GM13976 (cell line): ENCODE measurements around the gene NOL11.
"Not testable (repeated sequence)": the region's sequence is repeated elsewhere in the genome, so short reads cannot be mapped to it uniquely, and the experiment has no call there.

Experiments
- DNase-seq: peaks from one replicate; pipeline ENCODE4 v3.0.0; 2012; ENCODE audit warnings: low spot score
- in situ Hi-C: fragments of 300-500 bp; cut with MboI; formaldehyde crosslinking; loops from one replicate; pipeline ENCODE4 v1.12.0; 2022; ENCODE audit warnings: low sequenced_read_pairs, mixed read lengths, inconsistent platforms; ENCODE audit not compliant: unreplicated experiment
- TF ChIP-seq, protein P1 (sequence below): IDR thresholded peaks from 2 replicates; pipeline ENCODE4 v1.5.1; 2012; ENCODE audit warnings: borderline replicate concordance, mild to moderate bottlenecking; ENCODE audit not compliant: insufficient read depth; ENCODE audit errors: extremely low read depth, missing control alignments, control extremely low read depth

Gene NOL11

DNA sequence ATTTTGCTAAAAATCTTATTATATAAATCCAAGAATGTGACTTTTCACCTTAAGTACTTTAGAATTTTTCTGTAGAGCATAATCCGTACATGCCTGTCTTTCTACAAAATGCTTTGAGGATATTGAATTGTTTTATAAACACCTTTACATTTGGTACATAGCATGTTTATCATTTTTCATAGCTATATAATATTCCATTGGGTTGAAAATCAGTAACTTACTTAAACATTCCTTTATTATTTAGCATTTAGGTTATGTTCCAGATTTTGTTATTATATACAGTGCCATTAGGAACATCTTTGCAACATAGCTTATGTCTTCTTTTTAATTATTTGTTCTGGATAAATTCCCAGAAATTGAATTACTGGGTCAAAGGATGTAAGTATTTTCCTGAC, 17.0 kb upstream of the NOL11 start:
- no peak for DNase-seq
- in situ Hi-C loops: no loop called here
- TF ChIP-seq, protein P1, sequence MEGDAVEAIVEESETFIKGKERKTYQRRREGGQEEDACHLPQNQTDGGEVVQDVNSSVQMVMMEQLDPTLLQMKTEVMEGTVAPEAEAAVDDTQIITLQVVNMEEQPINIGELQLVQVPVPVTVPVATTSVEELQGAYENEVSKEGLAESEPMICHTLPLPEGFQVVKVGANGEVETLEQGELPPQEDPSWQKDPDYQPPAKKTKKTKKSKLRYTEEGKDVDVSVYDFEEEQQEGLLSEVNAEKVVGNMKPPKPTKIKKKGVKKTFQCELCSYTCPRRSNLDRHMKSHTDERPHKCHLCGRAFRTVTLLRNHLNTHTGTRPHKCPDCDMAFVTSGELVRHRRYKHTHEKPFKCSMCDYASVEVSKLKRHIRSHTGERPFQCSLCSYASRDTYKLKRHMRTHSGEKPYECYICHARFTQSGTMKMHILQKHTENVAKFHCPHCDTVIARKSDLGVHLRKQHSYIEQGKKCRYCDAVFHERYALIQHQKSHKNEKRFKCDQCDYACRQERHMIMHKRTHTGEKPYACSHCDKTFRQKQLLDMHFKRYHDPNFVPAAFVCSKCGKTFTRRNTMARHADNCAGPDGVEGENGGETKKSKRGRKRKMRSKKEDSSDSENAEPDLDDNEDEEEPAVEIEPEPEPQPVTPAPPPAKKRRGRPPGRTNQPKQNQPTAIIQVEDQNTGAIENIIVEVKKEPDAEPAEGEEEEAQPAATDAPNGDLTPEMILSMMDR: no peak

DNA sequence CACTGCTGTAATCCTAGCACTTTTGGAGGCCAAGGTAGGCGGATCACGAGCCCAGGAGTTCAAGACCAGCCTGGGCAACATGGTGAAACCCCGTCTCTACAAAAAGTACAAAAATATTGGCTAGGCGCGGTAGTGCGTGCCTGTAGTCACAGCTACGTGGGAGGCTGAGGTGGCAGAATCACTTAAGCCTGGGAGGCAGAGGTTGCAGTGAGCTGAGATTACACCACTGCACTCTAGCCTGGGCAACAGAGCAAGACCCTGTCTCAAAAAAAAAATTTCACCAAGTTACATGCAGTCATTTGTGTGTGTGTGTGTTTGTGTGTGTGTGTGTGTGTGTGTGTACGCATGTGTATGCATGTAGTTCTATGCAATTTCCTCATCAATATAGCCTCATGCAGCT, 14.9 kb upstream of the NOL11 start:
- DNase-seq, in situ Hi-C loops: not testable (repeated sequence)

DNA sequence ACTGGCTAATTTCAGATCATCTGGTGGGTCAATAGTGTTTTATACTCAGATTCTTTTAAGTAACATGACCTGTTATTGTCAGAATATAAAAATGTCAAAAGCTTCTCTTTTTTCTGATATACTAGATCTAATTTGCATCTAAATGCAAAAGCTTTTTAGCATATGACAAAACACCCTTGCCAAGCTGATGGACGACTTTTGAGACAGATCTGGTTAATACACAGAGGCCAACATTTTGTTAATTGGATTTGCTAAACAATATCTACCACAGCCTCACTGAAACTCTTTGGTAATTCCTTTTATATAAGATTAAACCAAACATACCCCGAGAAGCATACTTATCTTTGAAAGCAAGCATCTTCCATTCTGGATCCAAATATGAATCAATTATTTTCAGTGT, 10.3 kb upstream of the NOL11 start:
- no peak for DNase-seq
- TF ChIP-seq, protein P1: no peak
- in situ Hi-C loops: no loop called here

DNA sequence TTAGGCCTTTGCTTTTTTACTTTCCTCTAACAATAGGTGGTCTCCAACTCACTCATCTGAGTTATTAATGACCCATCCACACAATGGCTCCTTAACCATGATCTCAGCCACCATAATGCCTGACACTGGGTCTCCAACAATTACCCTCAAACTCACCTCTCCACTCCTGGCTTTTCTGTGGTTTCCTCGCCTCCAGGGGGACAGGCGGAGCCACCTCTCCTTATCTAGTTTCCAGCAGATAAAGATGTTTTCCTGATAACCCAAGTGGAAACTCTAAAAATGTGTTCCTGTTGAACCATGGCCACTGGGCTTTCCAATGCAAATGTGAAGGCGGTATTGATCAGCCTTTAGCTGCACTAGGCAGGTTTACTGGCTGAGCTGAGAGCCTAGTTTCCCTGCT, 9.4 kb upstream of the NOL11 start:
- in situ Hi-C loops: no loop called here
- TF ChIP-seq, protein P1: no peak
- no peak for DNase-seq

DNA sequence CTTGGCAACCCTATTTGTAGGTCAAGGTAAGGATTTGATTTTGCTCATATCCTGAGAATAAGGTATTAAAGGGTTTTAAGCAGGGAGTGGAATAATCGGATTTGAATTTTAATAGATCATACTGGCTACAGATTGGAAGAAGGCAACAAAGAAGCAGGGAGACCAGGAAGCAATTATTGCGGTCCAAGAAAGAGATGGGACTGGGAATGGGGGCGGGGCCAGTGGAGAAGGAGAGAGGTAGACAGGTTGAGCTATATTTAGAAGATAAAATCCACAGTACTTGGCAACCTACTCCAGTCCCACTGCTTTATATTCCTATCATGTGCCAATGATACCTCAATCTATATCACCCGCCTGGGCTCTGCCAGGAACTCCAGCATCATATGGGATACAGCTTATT, 5.8 kb upstream of the NOL11 start:
- in situ Hi-C loops: no loop called here
- no peak for DNase-seq
- TF ChIP-seq, protein P1: no peak

DNA sequence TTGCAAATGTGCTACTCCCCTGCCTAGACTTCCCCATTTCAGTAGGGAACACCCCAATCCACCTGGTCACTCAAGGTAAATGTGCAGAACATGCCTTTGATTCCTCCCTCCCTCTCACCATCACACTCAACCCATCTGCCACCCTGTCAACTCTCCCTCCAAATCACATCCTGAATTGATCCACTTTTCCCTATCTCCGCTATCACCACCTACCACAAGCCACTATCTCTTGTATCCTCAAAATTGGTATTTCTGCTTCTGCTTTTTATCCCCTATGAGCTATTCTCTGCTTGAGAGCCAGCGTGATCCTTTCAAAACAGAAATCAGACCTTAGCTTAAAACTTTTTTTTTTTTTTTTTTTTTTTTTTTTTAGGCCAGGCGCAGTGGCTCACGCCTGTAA, 5.4 kb upstream of the NOL11 start:
- DNase-seq: no peak
- TF ChIP-seq, protein P1: no peak
- in situ Hi-C loops: no loop called here

DNA sequence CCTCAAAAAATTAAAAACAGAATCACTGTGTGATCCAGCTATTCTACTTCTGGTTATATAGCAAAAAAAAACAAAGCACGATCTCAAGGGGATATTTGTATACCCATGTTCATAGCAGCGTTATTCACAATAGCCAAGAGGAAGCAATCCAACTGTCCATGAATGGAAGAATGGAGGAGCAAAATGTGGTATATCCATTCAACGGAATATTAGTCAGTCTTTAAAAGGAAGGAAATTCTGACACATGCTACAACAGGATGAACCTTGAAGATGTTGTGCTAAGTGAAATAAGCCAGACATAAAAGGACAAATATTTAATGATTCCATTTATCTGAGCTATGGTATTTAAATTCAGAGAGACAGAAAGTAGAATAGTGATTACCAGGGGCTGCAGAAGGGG, 4.6 kb upstream of the NOL11 start:
- no peak for DNase-seq
- in situ Hi-C loops: no loop called here
- TF ChIP-seq, protein P1: no peak
